Hepatocyte (in vitro differentiated cells): ENCODE results near the gene FIBP. TPM values are rescaled to one million over a fixed set of nuclear protein-coding genes. Genes with fewer than 3 reads are reported as not detected.

Experiments used
- DNase-seq: peaks from one replicate; pipeline ENCODE4 v3.0.0-alpha.2; 2016; ENCODE audit warnings: low spot score
- H2AFZ ChIP-seq: fragments of 200-600 bp; sonication (generic); 2 replicates; pipeline ENCODE4 v1.6.0; 2016; ENCODE audit warnings: antibody characterized with exemption, mild to moderate bottlenecking
- H3K27ac ChIP-seq: fragments of 200-600 bp; sonication (generic); 2 replicates; pipeline ENCODE4 v1.5.1; 2016; ENCODE audit warnings: mild to moderate bottlenecking
- H3K27me3 ChIP-seq: fragments of 200-600 bp; sonication (generic); 2 replicates; pipeline ENCODE4 v1.6.1; 2016
- H3K36me3 ChIP-seq: fragments of 200-600 bp; sonication (generic); replicated peaks from 2 replicates; pipeline ENCODE4 v1.5.1; 2016; ENCODE audit warnings: low read depth; ENCODE audit not compliant: insufficient read depth
- H3K4me1 ChIP-seq: fragments of 200-600 bp; sonication (generic); 2 replicates; pipeline ENCODE4 v1.5.1; 2016; ENCODE audit warnings: mild to moderate bottlenecking, moderate library complexity; ENCODE audit not compliant: insufficient read depth
- H3K4me2 ChIP-seq: fragments of 200-600 bp; sonication (generic); 2 replicates; pipeline ENCODE4 v1.6.0; 2016
- H3K4me3 ChIP-seq: fragments of 200-600 bp; sonication (generic); 2 replicates; pipeline ENCODE4 v1.5.1; 2016; ENCODE audit warnings: mild to moderate bottlenecking
- H3K79me2 ChIP-seq: fragments of 200-600 bp; sonication (generic); 2 replicates; pipeline ENCODE4 v1.6.0; 2017; ENCODE audit warnings: mild to moderate bottlenecking
- H3K9me2 ChIP-seq: fragments of 200-600 bp; sonication (generic); replicated peaks from 2 replicates; pipeline ENCODE4 v1.6.0; 2017; ENCODE audit warnings: mild to moderate bottlenecking; ENCODE audit not compliant: insufficient read depth
- H3K9me3 ChIP-seq: fragments of 200-600 bp; sonication (generic); 2 replicates; pipeline ENCODE4 v1.5.1; 2016; ENCODE audit warnings: low read depth, mild to moderate bottlenecking
- H4K20me1 ChIP-seq: fragments of 200-600 bp; sonication (generic); 2 replicates; pipeline ENCODE4 v1.6.0; 2016; ENCODE audit warnings: mild to moderate bottlenecking; ENCODE audit not compliant: insufficient read depth, poor library complexity, severe bottlenecking
- EZH2 ChIP-seq: fragments of 200-600 bp; sonication (generic); IDR thresholded peaks from 2 replicates; pipeline ENCODE4 v1.6.1; 2016; ENCODE audit warnings: antibody characterized with exemption, mild to moderate bottlenecking, borderline replicate concordance
- EZH2phosphoT487 ChIP-seq: fragments of 200-600 bp; sonication (generic); IDR thresholded peaks from one replicate; pipeline ENCODE4 v1.6.1; 2018; ENCODE audit warnings: antibody characterized with exemption, mild to moderate bottlenecking, low read depth, moderate library complexity; ENCODE audit not compliant: unreplicated experiment, severe bottlenecking
- WGBS: methylation state at CpG from one replicate; pipeline ENCODE4 v1.1.6; 2016; ENCODE audit warnings: low lambda C conversion rate; ENCODE audit errors: missing lambda C conversion rate; 5-methylcytosine and 5-hydroxymethylcytosine counted together
- polyA plus RNA-seq: library from polyadenylated mRNA; unstranded; fragments of >200 nt; fragmentation: Nextera tagmentation; extraction: Ambion mirVana; gene quantifications from 2 replicates; pipeline ENCODE4 v1.2.1, GENCODE V29; 2016
- total RNA-seq: library from RNA; depleted of rRNA; stranded (reverse); fragments of >200 nt; gene quantifications from 2 replicates; pipeline ENCODE4 v1.2.3, GENCODE V29; 2014
- TF ChIP-seq, protein P1 (sequence below): fragments of 200-600 bp; sonication (generic); IDR thresholded peaks from 2 replicates; pipeline ENCODE4 v1.5.1; 2016; ENCODE audit warnings: antibody characterized with exemption, mild to moderate bottlenecking; ENCODE audit not compliant: poor library complexity

FIBP gene
- total and polyA plus RNA-seq, 2 experiments from 2014 or later: 74.9 to 93.6 TPM

DNA sequence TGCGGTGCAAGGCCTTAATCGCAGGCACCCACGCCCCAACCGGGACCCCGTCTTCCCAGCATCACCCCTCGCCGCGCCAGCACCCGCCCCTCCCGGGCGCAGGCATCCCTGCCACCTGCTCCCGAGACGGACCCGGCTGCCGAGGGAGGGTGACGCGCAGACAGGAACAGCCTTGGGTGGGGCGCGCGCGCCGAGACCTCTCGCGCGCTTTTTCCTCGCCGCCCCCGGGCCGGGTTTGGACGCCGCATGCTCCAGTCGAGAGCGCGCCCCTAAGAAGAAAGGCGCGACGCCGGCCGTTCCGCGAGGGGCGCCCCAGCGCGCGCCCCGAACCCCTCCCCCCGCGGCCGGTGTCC lies 30.8 kb downstream of the FIBP start:
- Histone ChIP-seq H3K4me1 (peaks cover 38% of the 10 kb centered on the region), H3K27me3 (no peaks in the 10 kb centered on the region), H3K9me3 (no peaks in the 10 kb centered on the region), H3K4me2 (peak overlapping the region; percentile 92), H3K9me2 (no peaks in the 10 kb centered on the region), H4K20me1 (peaks cover 38% of the 10 kb centered on the region), H3K27ac (peak overlapping the region; percentile 99), H3K79me2 (peaks cover 55% of the 10 kb centered on the region), H3K4me3 (peak overlapping the region; percentile 95), H2AFZ (peak overlapping the region; percentile 26), H3K36me3 (no peaks in the 10 kb centered on the region)
- TF ChIP-seq, protein P1, sequence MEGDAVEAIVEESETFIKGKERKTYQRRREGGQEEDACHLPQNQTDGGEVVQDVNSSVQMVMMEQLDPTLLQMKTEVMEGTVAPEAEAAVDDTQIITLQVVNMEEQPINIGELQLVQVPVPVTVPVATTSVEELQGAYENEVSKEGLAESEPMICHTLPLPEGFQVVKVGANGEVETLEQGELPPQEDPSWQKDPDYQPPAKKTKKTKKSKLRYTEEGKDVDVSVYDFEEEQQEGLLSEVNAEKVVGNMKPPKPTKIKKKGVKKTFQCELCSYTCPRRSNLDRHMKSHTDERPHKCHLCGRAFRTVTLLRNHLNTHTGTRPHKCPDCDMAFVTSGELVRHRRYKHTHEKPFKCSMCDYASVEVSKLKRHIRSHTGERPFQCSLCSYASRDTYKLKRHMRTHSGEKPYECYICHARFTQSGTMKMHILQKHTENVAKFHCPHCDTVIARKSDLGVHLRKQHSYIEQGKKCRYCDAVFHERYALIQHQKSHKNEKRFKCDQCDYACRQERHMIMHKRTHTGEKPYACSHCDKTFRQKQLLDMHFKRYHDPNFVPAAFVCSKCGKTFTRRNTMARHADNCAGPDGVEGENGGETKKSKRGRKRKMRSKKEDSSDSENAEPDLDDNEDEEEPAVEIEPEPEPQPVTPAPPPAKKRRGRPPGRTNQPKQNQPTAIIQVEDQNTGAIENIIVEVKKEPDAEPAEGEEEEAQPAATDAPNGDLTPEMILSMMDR: no peak
- TF ChIP-seq EZH2phosphoT487 (no peak), EZH2 (no peak)
- DNase-seq: no peak
- WGBS: 0% methylated on average over 10 of the region's 49 CpGs

DNA sequence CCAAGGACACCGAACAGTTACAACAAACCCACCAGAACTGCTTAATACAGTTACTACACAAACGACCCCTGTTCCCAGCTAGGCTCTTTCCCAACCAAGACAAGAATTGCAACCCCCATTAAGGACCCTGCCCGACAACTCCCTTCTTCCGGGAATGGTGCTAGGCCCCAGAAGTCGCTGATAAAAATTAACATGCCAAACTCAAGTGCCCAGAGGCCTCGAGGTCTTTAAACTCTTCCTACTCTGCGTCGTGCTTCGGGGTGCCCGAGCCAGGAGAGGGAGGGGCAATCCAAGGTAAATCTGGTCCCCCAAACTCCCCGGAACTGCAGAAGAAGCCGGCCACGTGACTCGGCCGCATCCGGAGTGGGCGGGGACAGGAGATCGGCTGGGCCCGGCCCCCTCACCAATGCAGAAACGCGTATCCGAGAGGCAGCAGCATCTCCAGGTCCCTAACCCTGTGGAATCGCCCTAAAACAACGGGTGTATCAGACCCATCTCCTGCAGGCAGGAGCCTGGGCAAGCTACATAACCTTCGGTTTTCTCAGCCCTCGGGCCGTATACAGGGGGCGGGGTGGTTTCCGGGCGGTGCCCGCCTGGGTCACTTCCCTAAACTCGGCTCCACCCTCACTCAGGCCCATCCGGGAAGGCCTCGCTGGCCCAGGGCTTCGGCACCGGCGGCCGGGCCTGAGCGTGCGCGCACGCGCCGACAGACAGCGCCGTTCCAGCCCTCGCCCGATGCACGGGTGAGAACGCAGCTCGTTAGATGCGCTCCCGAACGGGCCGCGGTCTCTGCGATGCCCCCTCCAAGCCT lies 31.4 kb downstream of the FIBP start:
- Histone ChIP-seq H3K27me3 (no peaks in the 10 kb centered on the region), H4K20me1 (peaks cover 38% of the 10 kb centered on the region), H3K4me3 (peak overlapping the region; percentile 95), H3K27ac (peak overlapping the region; percentile 99), H3K4me2 (peak overlapping the region; percentile 92), H2AFZ (peak overlapping the region; percentile 26), H3K9me3 (no peaks in the 10 kb centered on the region), H3K36me3 (no peaks in the 10 kb centered on the region), H3K4me1 (peaks cover 38% of the 10 kb centered on the region), H3K9me2 (no peaks in the 10 kb centered on the region), H3K79me2 (peaks cover 50% of the 10 kb centered on the region)
- peak; percentile 84 for DNase-seq
- 2% methylated on average over 50 of the region's 57 CpGs for WGBS
- TF ChIP-seq, protein P1: no peak
- TF ChIP-seq EZH2phosphoT487 (no peak), EZH2 (no peak)

DNA sequence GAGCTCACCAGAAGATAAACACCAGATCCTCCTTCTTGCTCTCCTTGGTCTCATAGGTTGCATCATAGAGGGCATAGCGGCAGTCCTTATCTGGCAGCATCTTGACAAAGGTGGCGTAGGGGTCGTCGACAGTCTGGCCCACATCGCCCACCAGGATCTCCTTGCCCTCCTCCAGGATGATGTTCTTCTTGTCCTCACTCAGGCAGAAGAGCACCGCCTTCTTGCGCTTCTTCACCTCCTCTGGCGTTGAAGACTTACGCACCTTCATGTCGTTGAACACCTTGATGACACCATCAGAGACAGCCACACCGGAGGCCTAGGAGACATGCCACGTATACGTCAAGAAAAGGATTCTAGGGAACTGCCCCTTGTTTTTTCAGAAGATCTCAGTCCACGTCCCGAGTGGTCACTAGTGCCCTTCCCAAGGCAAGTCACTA lies 32.3 kb downstream of the FIBP start:
- H3K36me3 ChIP-seq: no peaks in the 10 kb centered on the region
- H3K4me1 ChIP-seq: peaks cover 29% of the 10 kb centered on the region
- peak overlapping the region; percentile 95 for H3K4me3 ChIP-seq
- no peaks in the 10 kb centered on the region for H3K9me3 ChIP-seq
- no peaks in the 10 kb centered on the region for H3K27me3 ChIP-seq
- no peaks in the 10 kb centered on the region for H3K9me2 ChIP-seq
- peaks cover 41% of the 10 kb centered on the region for H3K79me2 ChIP-seq
- H3K4me2 ChIP-seq: peak overlapping the region; percentile 92
- 97% methylated on average over 15 of the region's 15 CpGs for WGBS
- H3K27ac ChIP-seq: peak overlapping the region; percentile 99
- H2AFZ ChIP-seq: no peak overlapping the region
- no peak for TF ChIP-seq EZH2phosphoT487
- peaks cover 38% of the 10 kb centered on the region for H4K20me1 ChIP-seq
- peak; percentile 13 for DNase-seq
